ENCODE measurements around the gene PRDM11. TPM values are rescaled to one million over a fixed set of nuclear protein-coding genes. Genes with fewer than 3 reads are reported as not detected.

The PRDM11 gene
- total RNA-seq, 4 donors from 2014 or later: 4.4 to 10.7 (median 7.0) TPM

- H3K4me3 ChIP-seq: no peak overlapping the region
- no peaks in the 10 kb centered on the region for H3K27me3 ChIP-seq
- no peaks in the 10 kb centered on the region for H3K36me3 ChIP-seq
- no peak for DNase-seq
- no peak for TF ChIP-seq CTCF (IDR thresholded peaks at IDR 0.05)
- no peak for TF ChIP-seq POLR2A (IDR thresholded peaks at IDR 0.05)
- H3K27ac ChIP-seq: no peak overlapping the region
- no peaks in the 10 kb centered on the region for H3K4me1 ChIP-seq
- no peaks in the 10 kb centered on the region for H3K9me3 ChIP-seq
Observed at GRCh38 chr11:45274206-45274605, 127.8 kb downstream of the PRDM11 start.

GRCh38 chr11:45275828-45276227 lies 129.4 kb downstream of the PRDM11 start:
- no peak overlapping the region for H3K27ac ChIP-seq
- no peaks in the 10 kb centered on the region for H3K9me3 ChIP-seq
- no peaks in the 10 kb centered on the region for H3K4me1 ChIP-seq
- no peaks in the 10 kb centered on the region for H3K36me3 ChIP-seq
- no peaks in the 10 kb centered on the region for H3K27me3 ChIP-seq
- TF ChIP-seq POLR2A (IDR thresholded peaks at IDR 0.05): no peak
- no peak for DNase-seq
- H3K4me3 ChIP-seq: no peak overlapping the region

- H3K4me3 ChIP-seq: no peak overlapping the region
- H3K9me3 ChIP-seq: no peaks in the 10 kb centered on the region
- no peak for DNase-seq
- no peaks in the 10 kb centered on the region for H3K36me3 ChIP-seq
- TF ChIP-seq CTCF (IDR thresholded peaks at IDR 0.05) (no peak), POLR2A (IDR thresholded peaks at IDR 0.05) (no peak)
- no peaks in the 10 kb centered on the region for H3K4me1 ChIP-seq
- no peaks in the 10 kb centered on the region for H3K27me3 ChIP-seq
- no peak overlapping the region for H3K27ac ChIP-seq
Observed at GRCh38 chr11:45278714-45279113, 132.3 kb downstream of the PRDM11 start.

GRCh38 chr11:45279645-45280044 lies 133.2 kb downstream of the PRDM11 start:
- Histone ChIP-seq H3K36me3 (no peaks in the 10 kb centered on the region), H3K9me3 (no peaks in the 10 kb centered on the region), H3K4me3 (no peak overlapping the region), H3K27me3 (no peaks in the 10 kb centered on the region), H3K27ac (no peak overlapping the region), H3K4me1 (no peaks in the 10 kb centered on the region)
- no peak for TF ChIP-seq POLR2A (IDR thresholded peaks at IDR 0.05)
- TF ChIP-seq CTCF (IDR thresholded peaks at IDR 0.05): no peak
- DNase-seq: no peak

- Histone ChIP-seq H3K4me1 (no peaks in the 10 kb centered on the region), H3K27ac (no peak overlapping the region), H3K9me3 (no peaks in the 10 kb centered on the region), H3K36me3 (no peaks in the 10 kb centered on the region), H3K4me3 (no peak overlapping the region), H3K27me3 (no peaks in the 10 kb centered on the region)
- DNase-seq: no peak
- TF ChIP-seq CTCF (IDR thresholded peaks at IDR 0.05): no peak
- no peak for TF ChIP-seq POLR2A (IDR thresholded peaks at IDR 0.05)
Observed at GRCh38 chr11:45280449-45280848, 134.0 kb downstream of the PRDM11 start.

- Histone ChIP-seq H3K27ac (no peak overlapping the region), H3K36me3 (no peaks in the 10 kb centered on the region), H3K9me3 (no peaks in the 10 kb centered on the region), H3K4me1 (peaks cover 0 to 9% (median 0%) of the 10 kb centered on the region in 4 donors), H3K27me3 (no peaks in the 10 kb centered on the region), H3K4me3 (no peak overlapping the region)
- TF ChIP-seq POLR2A (IDR thresholded peaks at IDR 0.05): no peak
- no peak for TF ChIP-seq CTCF (IDR thresholded peaks at IDR 0.05)
- no peak for DNase-seq
Observed at GRCh38 chr11:45282081-45282480, 135.6 kb downstream of the PRDM11 start.

Other genes starting within 250 kb of the PRDM11 start
- 100 to 1,000 TPM in 1 of 4 donors, 10 to 100 TPM in 3; 48.0 to 152 (median 69.9) TPM for gene TP53I11, start 195.8 kb upstream of the PRDM11 start, total RNA-seq
- gene SYT13, start 139.7 kb downstream of the PRDM11 start, total RNA-seq: 10 to 100 TPM; 15.4 to 41.3 (median 25.2) TPM